CD8-positive, alpha-beta memory T cell (primary cell): ENCODE data around the gene ZNF619. TPM values are rescaled to one million over a fixed set of nuclear protein-coding genes. Genes with fewer than 3 reads are reported as not detected.

Experiments
- CTCF ChIA-PET: fragments of 350-600 bp; sonication (Branson Sonifier 250); formaldehyde crosslinking; loops from one replicate; lab custom pipeline; 2021; ENCODE audit warnings: antibody characterized with exemption; lab: Charles Lee
- POLR2A ChIA-PET: fragments of 350-600 bp; sonication (Branson Sonifier 250); formaldehyde crosslinking; loops from one replicate; lab custom pipeline; 2021; ENCODE audit warnings: antibody characterized with exemption; lab: Charles Lee
- DNase-seq, 5 donors: peaks; one replicate each; pipeline versions ENCODE4 v3.0.0 to v3.0.0-alpha.2; 2020 to 2022; ENCODE audit warnings: mixed read lengths in 1 of 5
- H3K27ac ChIP-seq: one replicate; pipeline ENCODE4 v1.7.0; 2013; ENCODE audit warnings: low read depth, mild to moderate bottlenecking, low read length, moderate library complexity
- H3K27me3 ChIP-seq: 2 replicates; pipeline ENCODE4 v1.7.0; 2013; ENCODE audit warnings: low read length, mild to moderate bottlenecking; ENCODE audit not compliant: insufficient read depth, poor library complexity, severe bottlenecking
- H3K36me3 ChIP-seq: 2 replicates; pipeline ENCODE4 v1.7.0; 2013; ENCODE audit warnings: mild to moderate bottlenecking, low read length, moderate library complexity; ENCODE audit not compliant: insufficient read depth
- H3K4me1 ChIP-seq: 2 replicates; pipeline ENCODE4 v1.7.0; 2013; ENCODE audit warnings: mild to moderate bottlenecking, low read length, moderate library complexity; ENCODE audit not compliant: insufficient read depth
- H3K4me3 ChIP-seq: 2 replicates; pipeline ENCODE4 v1.7.0; 2013; ENCODE audit warnings: mild to moderate bottlenecking, low read length
- H3K9me3 ChIP-seq: 2 replicates; pipeline ENCODE4 v1.7.0; 2013; ENCODE audit warnings: mild to moderate bottlenecking, low read length
- H3K27ac Mint-ChIP-seq, 8 donors: one replicate each; pipeline ENCODE4 v1.8.0; 2020 to 2021; ENCODE audit warnings: mixed read lengths in 8 of 8, mild to moderate bottlenecking in 6 of 8, inconsistent platforms in 3 of 8, moderate library complexity in 3 of 8
- H3K27me3 Mint-ChIP-seq, 2 donors: one replicate each; pipeline ENCODE4 v1.8.0; 2020 to 2021; ENCODE audit warnings: mixed read lengths in 2 of 2, mild to moderate bottlenecking in 1 of 2, moderate library complexity in 1 of 2
- H3K36me3 Mint-ChIP-seq, 3 donors: one replicate each; pipeline ENCODE4 v1.8.0; 2020 to 2021; ENCODE audit warnings: mixed read lengths in 3 of 3, inconsistent platforms in 1 of 3, mild to moderate bottlenecking in 1 of 3
- H3K4me1 Mint-ChIP-seq, 3 donors: one replicate each; pipeline ENCODE4 v1.8.0; 2020 to 2021; ENCODE audit warnings: mixed read lengths in 3 of 3, inconsistent platforms in 1 of 3, mild to moderate bottlenecking in 1 of 3
- H3K4me3 Mint-ChIP-seq, 7 donors: one replicate each; pipeline ENCODE4 v1.8.0; 2020 to 2021; ENCODE audit warnings: mixed read lengths in 7 of 7, mild to moderate bottlenecking in 6 of 7, moderate library complexity in 4 of 7, inconsistent platforms in 2 of 7
- H3K9me3 Mint-ChIP-seq, 5 donors: one replicate each; pipeline ENCODE4 v1.8.0; 2020 to 2022; ENCODE audit warnings: mixed read lengths in 5 of 5, mild to moderate bottlenecking in 3 of 5, moderate library complexity in 2 of 5, inconsistent platforms in 1 of 5
- polyA plus RNA-seq: library from polyadenylated mRNA; unstranded; fragments of 300-500 nt; fragmentation: Illumina TruSeq; gene quantifications from one replicate; pipeline ENCODE4 v1.2.3, GENCODE V29; 2021
- total RNA-seq, 2 experiments: library from RNA; stranded (reverse); gene quantifications; one replicate each; pipeline ENCODE4 v1.2.3, GENCODE V29; 2021

The ZNF619 gene
- total RNA-seq (1 to 10 TPM; 7.7 to 9.6 TPM), polyA plus RNA-seq (3.5 TPM)

- no peaks in the 10 kb centered on the region for H3K9me3 Mint-ChIP-seq
- H3K9me3 ChIP-seq = no peaks in the 10 kb centered on the region
- peaks cover 25 to 44% (median 27%) of the 10 kb centered on the region in 3 donors for H3K4me1 Mint-ChIP-seq
- peak within 1 kb of the TSS; percentile 84 for H3K4me3 ChIP-seq
- H3K36me3 Mint-ChIP-seq = peaks cover 4 to 43% (median 5%) of the 10 kb centered on the region in 3 donors
- peak within 1 kb of the TSS; percentile 78 for H3K27ac ChIP-seq
- DNase-seq = peak; percentile 42 to 71 (median 49)
- peaks cover under 1% of the 10 kb centered on the region for H3K36me3 ChIP-seq
- H3K27ac Mint-ChIP-seq = peak within 1 kb of the TSS; percentile 83 to 99 (median 95)
- peaks cover 0 to 3% of the 10 kb centered on the region in 2 donors for H3K27me3 Mint-ChIP-seq
- POLR2A ChIA-PET = interaction anchor here (0.7 to 2.0 kb wide), 3 partner anchors 20 to 29 kb away, joined by 4 to 14 read pairs (median 5); partner anchors contain the start of genes RPL14 and ZNF620
- peaks cover 16% of the 10 kb centered on the region for H3K4me1 ChIP-seq
- CTCF ChIA-PET = interaction anchor here (0.8 to 1.3 kb wide), 3 partner anchors 29 to 168 kb away, joined by 3 to 4 read pairs (median 3); partner anchors contain the start of genes EIF1B and ZNF620
- no peaks in the 10 kb centered on the region for H3K27me3 ChIP-seq
- peak within 1 kb of the TSS; percentile 91 to 98 (median 94) for H3K4me3 Mint-ChIP-seq
These were observed at the start of gene ZNF619 for GRCh38 chr3:40476478-40477470. Gene ZNF619, plus strand, starts transcription at chr3:40477122. Its CDS starts 858 bp downstream, at chr3:40477980.

DNA sequence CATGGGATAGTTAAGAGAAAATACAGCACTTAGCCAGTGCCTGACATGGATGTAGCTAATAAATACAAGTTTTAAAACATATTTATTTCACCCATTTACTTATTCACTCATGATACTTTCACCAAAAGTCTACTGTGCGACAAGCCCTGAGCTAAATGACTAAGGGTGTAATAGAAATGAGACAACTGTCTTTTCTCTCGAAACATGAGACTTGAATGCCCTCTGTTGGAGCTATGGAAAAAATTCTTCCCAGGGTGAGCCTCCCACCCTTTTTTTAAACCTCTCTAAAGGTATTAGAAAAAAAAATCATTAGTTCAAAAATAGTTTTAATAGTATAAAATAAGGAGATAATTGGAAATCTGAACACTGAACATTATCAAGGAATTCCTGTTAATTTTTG, 44.1 kb upstream of the ZNF619 start:
- Histone ChIP-seq H3K36me3 (no peaks in the 10 kb centered on the region), H3K9me3 (no peaks in the 10 kb centered on the region), H3K27ac (no peak overlapping the region), H3K4me1 (no peaks in the 10 kb centered on the region), H3K27me3 (no peaks in the 10 kb centered on the region), H3K4me3 (no peak overlapping the region)
- ChIA-PET CTCF (no interaction called here), POLR2A (no interaction called here)
- H3K36me3 Mint-ChIP-seq = peaks cover 3 to 5% (median 4%) of the 10 kb centered on the region in 3 donors
- no peak overlapping the region for H3K27ac Mint-ChIP-seq
- no peak for DNase-seq
- no peaks in the 10 kb centered on the region for H3K27me3 Mint-ChIP-seq
- H3K4me1 Mint-ChIP-seq = no peaks in the 10 kb centered on the region
- no peaks in the 10 kb centered on the region for H3K9me3 Mint-ChIP-seq
- H3K4me3 Mint-ChIP-seq = no peak overlapping the region

GRCh38 chr3:40437889-40438288, 39.0 kb upstream of the ZNF619 start:
- Mint-ChIP-seq H3K4me3 (no peak overlapping the region), H3K27ac (no peak overlapping the region), H3K9me3 (no peaks in the 10 kb centered on the region), H3K4me1 (no peaks in the 10 kb centered on the region), H3K27me3 (no peaks in the 10 kb centered on the region), H3K36me3 (peaks cover 3 to 5% (median 4%) of the 10 kb centered on the region in 3 donors)
- no peaks in the 10 kb centered on the region for H3K27me3 ChIP-seq
- no peak for DNase-seq
- H3K4me1 ChIP-seq = no peaks in the 10 kb centered on the region
- no peak overlapping the region for H3K27ac ChIP-seq
- POLR2A ChIA-PET = no interaction called here
- CTCF ChIA-PET = no interaction called here
- H3K9me3 ChIP-seq = no peaks in the 10 kb centered on the region
- no peak overlapping the region for H3K4me3 ChIP-seq
- no peaks in the 10 kb centered on the region for H3K36me3 ChIP-seq

DNA sequence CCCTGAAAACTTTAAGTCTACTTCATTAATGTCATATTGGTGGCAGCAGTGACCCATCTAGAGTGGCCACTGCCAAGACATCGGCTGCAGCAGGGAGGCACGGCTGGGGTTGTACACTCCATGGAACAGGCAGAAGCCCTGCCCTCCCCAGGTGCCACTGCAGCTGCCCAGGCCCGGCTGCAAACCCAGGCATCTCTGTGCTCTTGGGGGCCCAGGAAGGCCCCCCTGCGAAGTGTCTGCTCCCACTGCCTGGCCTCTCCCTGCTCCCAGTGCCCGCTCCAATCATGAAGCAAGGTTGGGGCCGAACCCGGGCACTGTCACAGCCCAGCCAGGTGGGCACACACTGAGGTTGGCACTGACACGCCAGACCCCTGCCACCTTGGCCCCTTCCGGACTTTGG, 31.9 kb upstream of the ZNF619 start:
- ChIA-PET CTCF (interaction anchor here (0.6 kb wide), 1 partner anchor 58 kb away, joined by 4 read pairs; no protein-coding TSS in a partner anchor), POLR2A (no interaction called here)
- Mint-ChIP-seq H3K27me3 (no peaks in the 10 kb centered on the region), H3K4me3 (no peak overlapping the region), H3K4me1 (no peaks in the 10 kb centered on the region), H3K27ac (no peak overlapping the region), H3K9me3 (no peaks in the 10 kb centered on the region), H3K36me3 (peaks cover 7 to 39% (median 13%) of the 10 kb centered on the region in 3 donors)
- H3K27ac ChIP-seq = no peak overlapping the region
- H3K9me3 ChIP-seq = no peaks in the 10 kb centered on the region
- H3K4me1 ChIP-seq = no peaks in the 10 kb centered on the region
- H3K36me3 ChIP-seq = no peaks in the 10 kb centered on the region
- H3K4me3 ChIP-seq = no peak overlapping the region
- DNase-seq = no peak
- no peaks in the 10 kb centered on the region for H3K27me3 ChIP-seq

- Histone ChIP-seq H3K27ac (no peak overlapping the region), H3K36me3 (no peaks in the 10 kb centered on the region), H3K4me3 (no peak overlapping the region), H3K4me1 (no peaks in the 10 kb centered on the region), H3K9me3 (no peaks in the 10 kb centered on the region), H3K27me3 (no peaks in the 10 kb centered on the region)
- no peak for DNase-seq
- POLR2A ChIA-PET = no interaction called here
- Mint-ChIP-seq H3K27me3 (no peaks in the 10 kb centered on the region), H3K4me1 (no peaks in the 10 kb centered on the region), H3K36me3 (peaks cover 7 to 45% (median 14%) of the 10 kb centered on the region in 3 donors), H3K4me3 (peak overlapping the region in 1 of 7 donors; percentile 57), H3K9me3 (no peaks in the 10 kb centered on the region), H3K27ac (peak overlapping the region in 2 of 8 donors; percentile 3 to 75)
- CTCF ChIA-PET = no interaction called here
These were observed 31.0 kb upstream of the ZNF619 start for GRCh38 chr3:40445880-40446279.

- POLR2A ChIA-PET = no interaction called here
- no peak overlapping the region for H3K27ac ChIP-seq
- Mint-ChIP-seq H3K36me3 (peaks cover 7 to 46% (median 15%) of the 10 kb centered on the region in 3 donors), H3K27me3 (no peaks in the 10 kb centered on the region), H3K4me3 (peak overlapping the region in 1 of 7 donors; percentile 4), H3K4me1 (peaks cover 15 to 26% (median 22%) of the 10 kb centered on the region in 3 donors), H3K9me3 (no peaks in the 10 kb centered on the region), H3K27ac (peak overlapping the region in 1 of 8 donors; percentile 41)
- no peaks in the 10 kb centered on the region for H3K36me3 ChIP-seq
- peaks cover 13% of the 10 kb centered on the region for H3K4me1 ChIP-seq
- H3K9me3 ChIP-seq = no peaks in the 10 kb centered on the region
- no peak overlapping the region for H3K4me3 ChIP-seq
- H3K27me3 ChIP-seq = no peaks in the 10 kb centered on the region
- DNase-seq = no peak
- CTCF ChIA-PET = interaction anchor here (0.7 kb wide), 1 partner anchor 1575 kb away, joined by 3 read pairs; no protein-coding TSS in a partner anchor
These were observed 26.5 kb upstream of the ZNF619 start for GRCh38 chr3:40450438-40450837.

DNA sequence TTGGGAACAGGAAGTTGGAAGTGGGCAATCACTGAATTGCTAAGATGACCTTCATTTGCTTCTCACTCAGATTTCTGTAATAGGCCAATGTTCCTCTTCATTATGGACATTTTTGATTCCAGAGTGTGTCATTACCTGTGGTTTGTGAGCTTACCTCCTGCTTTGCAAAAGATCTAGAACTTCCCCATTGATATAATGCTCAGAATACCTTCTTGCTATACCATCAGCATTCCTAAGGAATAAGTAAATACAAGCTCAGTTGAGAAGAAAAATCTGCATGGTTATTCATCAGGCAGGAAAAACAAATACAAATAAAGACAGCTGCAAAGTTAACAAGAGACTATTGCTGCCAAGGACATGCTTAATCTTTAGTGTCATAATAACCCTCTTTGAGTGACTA, 25.4 kb upstream of the ZNF619 start:
- Mint-ChIP-seq H3K36me3 (peaks cover 3 to 34% (median 8%) of the 10 kb centered on the region in 3 donors), H3K9me3 (no peaks in the 10 kb centered on the region), H3K4me3 (peak overlapping the region in 4 of 7 donors; percentile 13 to 91 (median 26)), H3K27ac (peak overlapping the region in 6 of 8 donors; percentile 39 to 91 (median 59)), H3K27me3 (no peaks in the 10 kb centered on the region), H3K4me1 (peaks cover 20 to 32% (median 29%) of the 10 kb centered on the region in 3 donors)
- DNase-seq = no peak
- Histone ChIP-seq H3K36me3 (no peaks in the 10 kb centered on the region), H3K27ac (no peak overlapping the region), H3K27me3 (no peaks in the 10 kb centered on the region), H3K4me1 (peaks cover 17% of the 10 kb centered on the region), H3K9me3 (no peaks in the 10 kb centered on the region), H3K4me3 (no peak overlapping the region)
- ChIA-PET CTCF (interaction anchor here (1.9 kb wide), 1 partner anchor 143 kb away, joined by 6 read pairs; the partner anchor contains the start of gene EIF1B), POLR2A (interaction anchor here (1.0 to 2.6 kb wide), 3 partner anchors 13 to 73 kb away, joined by 3 to 15 read pairs (median 5); partner anchors contain the start of genes ZNF620 and ZNF621)
